ENCODE results near the gene ACOT11.

The ACOT11 gene

DNA sequence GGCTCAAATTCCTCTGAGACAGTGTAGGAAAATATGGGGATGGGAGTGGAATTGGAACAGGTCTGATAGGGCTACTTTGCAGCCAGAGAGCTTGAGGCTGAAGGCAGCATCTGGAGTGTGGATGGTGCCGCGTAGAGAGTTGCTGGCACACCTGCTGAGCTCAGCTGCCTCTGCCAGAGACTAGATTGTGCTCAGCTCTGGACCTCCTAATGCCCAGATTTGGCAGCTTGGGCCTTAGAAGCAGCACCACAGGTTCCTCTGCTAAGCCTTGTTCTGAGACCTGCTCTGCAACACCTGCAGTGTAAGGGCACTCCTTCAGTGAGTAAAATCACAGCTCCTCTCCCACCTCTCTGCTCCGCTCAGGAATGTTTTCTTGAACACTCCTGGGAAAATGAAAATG, 23.3 kb downstream of the ACOT11 start:
- FAIRE-seq (no peak), DNase-seq (ENCODE audit: insufficient read length) (no peak)
- TF ChIP-seq POLR2A (IDR thresholded peaks at IDR 0.05; ENCODE audit: low read depth, low read length) (no peak), TAF1 (IDR thresholded peaks at IDR 0.05; ENCODE audit: borderline replicate concordance, low read depth, low read length) (no peak), POLR2AphosphoS5 (IDR thresholded peaks at IDR 0.05; ENCODE audit: low read depth, low read length) (no peak)

DNA sequence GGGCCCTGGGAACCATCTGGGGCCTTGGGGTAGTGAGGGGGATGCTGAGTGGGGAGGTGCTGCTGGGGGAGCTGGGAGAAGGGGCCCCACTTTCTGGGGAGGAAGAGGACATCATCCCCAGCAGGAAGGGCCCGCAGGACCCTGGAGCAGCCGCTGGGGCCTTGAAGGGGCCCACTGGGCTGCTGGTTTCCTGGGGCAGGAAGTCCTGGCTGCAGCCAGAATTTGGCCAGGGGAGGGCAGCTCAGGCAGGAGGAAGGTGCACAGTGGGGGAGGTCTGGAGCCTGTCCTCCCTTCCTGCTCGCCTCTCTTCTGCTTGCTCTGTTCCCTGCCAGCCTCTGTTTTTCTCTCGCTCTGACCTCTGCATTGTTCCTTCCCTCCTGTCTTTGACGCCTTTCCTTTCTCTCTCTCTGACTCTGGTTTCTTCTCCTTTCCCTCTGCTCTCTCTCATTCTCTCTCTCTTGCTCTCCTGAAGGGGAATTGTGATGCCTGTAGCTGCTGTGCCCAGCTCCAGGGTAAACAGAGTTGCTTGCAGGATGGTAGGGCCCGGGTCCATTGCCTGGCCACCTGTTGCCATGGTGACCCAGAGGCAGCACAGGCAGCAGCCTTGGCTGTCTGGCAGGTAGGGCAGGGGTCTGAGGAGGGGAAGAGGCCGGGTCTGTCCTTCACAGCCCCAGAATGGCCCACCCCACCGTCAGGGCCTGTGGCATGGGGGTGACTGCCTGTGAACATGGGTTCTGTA, 23.9 kb downstream of the ACOT11 start:
- TF ChIP-seq TAF1 (IDR thresholded peaks at IDR 0.05; ENCODE audit: borderline replicate concordance, low read depth, low read length) (no peak), POLR2A (IDR thresholded peaks at IDR 0.05; ENCODE audit: low read depth, low read length) (no peak), POLR2AphosphoS5 (IDR thresholded peaks at IDR 0.05; ENCODE audit: low read depth, low read length) (no peak)
- FAIRE-seq (no peak), DNase-seq (ENCODE audit: insufficient read length) (no peak)

DNA sequence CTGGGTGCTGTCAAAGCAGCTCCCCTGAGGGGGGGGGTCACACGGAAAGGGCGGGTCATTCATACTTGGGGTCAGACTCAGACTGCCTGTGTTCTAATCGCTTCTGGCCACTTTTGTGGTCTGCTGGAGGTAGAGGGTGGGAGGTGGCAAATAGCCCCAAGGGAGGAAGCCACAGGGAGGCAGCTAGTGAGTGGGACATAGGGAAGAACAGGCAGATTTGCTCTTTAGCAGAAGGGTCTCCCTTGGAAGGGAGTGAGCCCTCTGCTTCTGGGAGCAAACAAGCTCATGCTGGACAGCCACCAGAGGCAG, 24.5 kb downstream of the ACOT11 start:
- DNase-seq (ENCODE audit: insufficient read length), result no peak
- FAIRE-seq, result no peak
- no peak for TF ChIP-seq POLR2AphosphoS5 (IDR thresholded peaks at IDR 0.05; ENCODE audit: low read depth, low read length)

DNA sequence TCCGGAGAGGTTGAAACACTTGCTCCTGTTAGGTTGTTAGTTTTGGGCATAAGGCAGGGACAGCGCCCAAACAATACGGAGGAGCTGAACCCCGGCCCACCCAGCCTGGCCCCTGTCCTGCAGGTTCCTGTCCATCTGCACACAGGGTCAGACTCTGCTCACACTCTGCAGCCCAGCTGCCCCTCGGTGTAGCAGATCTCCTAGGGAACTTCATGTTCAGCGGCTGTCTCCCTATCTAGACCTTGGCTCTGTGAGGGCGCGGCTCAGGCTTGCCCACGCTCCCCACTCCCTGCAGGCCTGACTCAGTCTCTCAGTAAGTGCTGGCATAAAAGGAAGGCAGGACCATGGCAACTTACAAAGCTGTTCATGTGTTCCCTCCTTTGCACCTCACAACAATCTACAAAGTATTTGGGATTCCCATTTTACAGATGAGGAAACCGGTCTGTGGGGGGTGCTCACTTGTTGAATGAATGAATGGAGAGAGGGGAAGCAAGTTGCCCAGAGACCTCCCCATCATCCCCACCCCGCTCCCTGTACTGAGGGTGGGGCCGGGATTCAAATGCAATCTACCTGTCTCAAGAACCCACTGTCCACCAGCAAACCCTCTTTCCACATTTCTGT, 26.2 kb downstream of the ACOT11 start:
- no peak for FAIRE-seq
- TF ChIP-seq TAF1 (IDR thresholded peaks at IDR 0.05; ENCODE audit: borderline replicate concordance, low read depth, low read length), result no peak
- no peak for TF ChIP-seq POLR2AphosphoS5 (IDR thresholded peaks at IDR 0.05; ENCODE audit: low read depth, low read length)
- TF ChIP-seq POLR2A (IDR thresholded peaks at IDR 0.05; ENCODE audit: low read depth, low read length), result no peak

DNA sequence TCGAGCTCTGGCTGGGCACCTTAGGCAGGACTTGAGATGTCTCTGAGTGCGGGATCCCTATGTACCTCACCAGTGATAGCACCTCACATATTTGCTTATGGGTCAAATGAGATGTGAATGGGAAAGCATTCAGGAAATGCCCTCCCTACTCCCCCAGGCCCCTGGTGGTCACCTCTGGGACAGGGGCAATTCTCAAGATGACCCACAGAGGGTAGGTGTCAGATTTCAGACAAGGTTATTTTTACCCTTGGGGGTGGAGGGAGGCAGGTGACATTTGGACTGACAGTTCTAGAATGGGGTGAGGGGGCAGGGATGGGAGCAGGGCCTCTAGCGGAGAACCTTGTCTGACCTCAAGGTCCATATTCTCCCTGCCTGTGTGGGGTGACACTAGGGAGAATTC, 27.1 kb downstream of the ACOT11 start:
- FAIRE-seq (no peak), DNase-seq (ENCODE audit: insufficient read length) (no peak)
- TF ChIP-seq TAF1 (IDR thresholded peaks at IDR 0.05; ENCODE audit: borderline replicate concordance, low read depth, low read length), result no peak
- TF ChIP-seq POLR2A (IDR thresholded peaks at IDR 0.05; ENCODE audit: low read depth, low read length), result no peak

More for the DNA sequence above, 26.2 kb downstream of the ACOT11 start:
- no peak for DNase-seq (ENCODE audit: insufficient read length)

DNA sequence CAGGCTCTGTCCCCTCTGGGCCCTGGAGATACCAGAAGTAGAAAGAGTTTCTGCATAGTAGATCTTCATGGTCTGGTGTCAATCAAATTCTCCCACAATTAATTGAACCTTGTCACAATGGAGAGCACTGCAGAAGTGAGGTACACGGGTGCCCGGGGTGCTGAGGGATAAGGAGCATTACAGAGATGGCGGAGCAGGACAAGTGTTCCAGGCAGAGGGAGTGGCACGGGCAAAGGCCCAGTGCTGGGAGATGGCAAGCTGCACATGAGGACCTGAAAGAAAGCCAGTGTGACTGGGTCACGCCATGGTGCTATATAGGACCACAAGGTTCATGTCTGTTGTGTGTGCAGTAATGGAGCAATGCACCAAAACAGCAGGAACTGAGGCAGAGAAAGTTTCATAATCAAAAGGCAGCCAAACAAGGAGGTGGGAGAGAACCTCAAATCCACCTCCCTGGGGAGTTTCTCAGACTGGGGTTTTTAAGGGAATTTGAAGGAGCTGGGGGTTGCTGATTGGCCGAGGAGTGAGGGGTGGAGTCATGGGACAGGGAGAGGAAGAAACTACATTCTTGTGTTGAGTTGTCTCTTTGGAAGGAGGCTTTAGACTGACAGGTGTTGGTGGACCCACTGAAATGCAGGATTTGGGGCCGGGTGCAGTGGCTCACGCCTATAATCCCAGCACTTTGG, 27.7 kb downstream of the ACOT11 start:
- FAIRE-seq, result no peak
- DNase-seq (ENCODE audit: insufficient read length), result no peak
- no peak for TF ChIP-seq POLR2A (IDR thresholded peaks at IDR 0.05; ENCODE audit: low read depth, low read length)
- no peak for TF ChIP-seq POLR2AphosphoS5 (IDR thresholded peaks at IDR 0.05; ENCODE audit: low read depth, low read length)
- no peak for TF ChIP-seq TAF1 (IDR thresholded peaks at IDR 0.05; ENCODE audit: borderline replicate concordance, low read depth, low read length)

DNA sequence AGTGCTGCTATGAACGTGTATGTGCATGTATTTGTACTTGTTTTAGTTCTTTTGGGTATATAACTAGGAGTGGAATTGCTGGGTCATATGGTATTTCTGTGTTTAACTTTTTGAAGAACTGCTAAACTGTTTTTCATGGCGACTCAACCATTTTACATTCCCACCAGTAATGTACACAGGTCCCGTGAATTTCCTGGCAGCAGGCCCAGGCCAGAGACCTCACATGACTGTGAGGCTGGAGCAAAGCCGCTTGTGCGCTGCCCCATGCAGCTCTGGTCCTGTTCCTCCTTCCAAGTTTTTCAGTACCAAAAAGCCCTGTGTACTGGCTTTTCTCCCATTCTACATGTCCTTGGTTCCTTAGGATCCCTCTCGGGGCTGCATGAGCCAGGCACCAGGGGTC, 29.6 kb downstream of the ACOT11 start:
- FAIRE-seq, result no peak
- no peak for DNase-seq (ENCODE audit: insufficient read length)
- TF ChIP-seq POLR2A (IDR thresholded peaks at IDR 0.05; ENCODE audit: low read depth, low read length) (no peak), TAF1 (IDR thresholded peaks at IDR 0.05; ENCODE audit: borderline replicate concordance, low read depth, low read length) (no peak), POLR2AphosphoS5 (IDR thresholded peaks at IDR 0.05; ENCODE audit: low read depth, low read length) (no peak)

DNA sequence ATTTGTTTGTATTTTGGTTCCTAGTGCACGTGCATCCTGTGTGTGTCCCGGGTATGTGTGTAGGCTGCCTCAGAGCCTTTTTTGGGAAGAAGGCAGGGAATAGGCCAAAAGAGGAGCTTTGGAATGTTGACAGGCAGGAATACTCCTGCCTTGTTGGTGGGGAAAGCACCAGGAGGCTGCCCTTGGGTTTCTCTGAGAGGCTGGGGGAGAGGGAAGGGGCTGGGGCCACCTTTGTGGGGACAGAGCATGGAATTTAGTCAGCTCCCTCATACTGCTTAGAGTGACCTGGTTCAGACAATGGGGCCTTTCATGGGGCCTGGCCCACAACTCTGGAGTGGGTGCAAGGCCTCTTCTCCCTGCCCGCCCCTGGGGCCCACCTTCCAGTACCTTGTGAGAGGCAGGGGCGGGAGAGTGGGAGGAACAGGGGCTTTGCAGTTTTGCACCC, 31.3 kb downstream of the ACOT11 start:
- DNase-seq (ENCODE audit: insufficient read length) (no peak), FAIRE-seq (no peak)
- TF ChIP-seq POLR2AphosphoS5 (IDR thresholded peaks at IDR 0.05; ENCODE audit: low read depth, low read length) (no peak), TAF1 (IDR thresholded peaks at IDR 0.05; ENCODE audit: borderline replicate concordance, low read depth, low read length) (no peak), POLR2A (IDR thresholded peaks at IDR 0.05; ENCODE audit: low read depth, low read length) (no peak)

DNA sequence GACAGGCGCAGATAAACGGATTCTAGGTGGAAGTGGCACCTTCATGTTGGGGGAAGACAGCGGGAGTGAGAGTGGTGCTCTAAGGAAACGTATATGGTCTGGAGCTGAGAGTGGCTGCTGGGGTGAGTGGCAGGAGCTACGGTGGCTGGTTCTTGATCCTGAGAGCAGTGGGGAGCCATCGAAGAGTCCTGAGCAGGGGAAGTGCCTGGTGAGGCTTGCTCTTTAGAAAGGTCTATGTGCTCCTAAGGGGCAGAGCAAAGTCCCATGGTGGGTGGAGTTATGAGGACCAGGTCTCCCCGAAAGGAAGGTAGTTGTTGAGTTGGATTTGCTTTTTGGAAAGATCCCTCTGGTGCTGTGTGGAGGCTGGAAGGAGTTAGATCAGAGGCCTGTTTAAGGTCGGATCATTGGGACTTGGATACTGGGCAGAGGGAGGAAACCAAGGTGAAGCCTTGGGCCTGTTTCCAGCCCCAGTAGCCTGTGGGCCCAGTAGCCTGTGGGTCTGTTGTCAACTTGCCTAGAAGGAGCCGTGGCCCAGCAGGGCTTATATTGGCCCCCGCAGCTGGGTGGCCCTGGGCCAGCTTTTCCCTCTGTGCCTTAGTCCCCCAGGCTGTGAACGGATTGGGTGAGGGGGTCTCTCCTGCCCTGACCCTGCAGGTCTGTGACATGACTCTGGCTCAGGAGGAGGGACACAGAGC, 33.0 kb downstream of the ACOT11 start:
- TF ChIP-seq POLR2A (IDR thresholded peaks at IDR 0.05; ENCODE audit: low read depth, low read length), result no peak
- no peak for TF ChIP-seq POLR2AphosphoS5 (IDR thresholded peaks at IDR 0.05; ENCODE audit: low read depth, low read length)
- TF ChIP-seq TAF1 (IDR thresholded peaks at IDR 0.05; ENCODE audit: borderline replicate concordance, low read depth, low read length), result no peak
- FAIRE-seq, result no peak
- no peak for DNase-seq (ENCODE audit: insufficient read length)

DNA sequence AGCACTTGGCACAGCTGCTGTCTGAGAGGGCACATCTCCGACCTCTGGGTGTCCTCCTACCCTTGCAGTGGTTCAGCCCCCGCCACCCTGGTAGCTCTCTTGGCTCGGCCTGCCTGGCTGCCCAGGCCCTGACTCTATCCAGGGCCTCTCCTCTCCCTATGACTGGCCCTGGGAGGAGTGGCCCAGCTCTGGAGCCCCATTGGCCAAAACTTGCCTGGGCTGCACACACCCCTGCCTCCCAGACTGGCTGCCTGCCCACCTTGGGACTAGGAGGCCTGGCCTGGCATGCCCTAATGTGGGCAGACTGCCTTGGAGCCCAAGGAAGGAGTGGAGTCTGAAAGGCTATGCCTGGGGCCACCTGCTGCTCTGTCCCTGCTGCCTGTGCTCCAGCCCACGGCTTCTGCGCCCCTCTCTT, 33.6 kb downstream of the ACOT11 start:
- DNase-seq (ENCODE audit: insufficient read length) (no peak), FAIRE-seq (no peak)
- TF ChIP-seq TAF1 (IDR thresholded peaks at IDR 0.05; ENCODE audit: borderline replicate concordance, low read depth, low read length) (no peak), POLR2A (IDR thresholded peaks at IDR 0.05; ENCODE audit: low read depth, low read length) (no peak), POLR2AphosphoS5 (IDR thresholded peaks at IDR 0.05; ENCODE audit: low read depth, low read length) (no peak)

DNA sequence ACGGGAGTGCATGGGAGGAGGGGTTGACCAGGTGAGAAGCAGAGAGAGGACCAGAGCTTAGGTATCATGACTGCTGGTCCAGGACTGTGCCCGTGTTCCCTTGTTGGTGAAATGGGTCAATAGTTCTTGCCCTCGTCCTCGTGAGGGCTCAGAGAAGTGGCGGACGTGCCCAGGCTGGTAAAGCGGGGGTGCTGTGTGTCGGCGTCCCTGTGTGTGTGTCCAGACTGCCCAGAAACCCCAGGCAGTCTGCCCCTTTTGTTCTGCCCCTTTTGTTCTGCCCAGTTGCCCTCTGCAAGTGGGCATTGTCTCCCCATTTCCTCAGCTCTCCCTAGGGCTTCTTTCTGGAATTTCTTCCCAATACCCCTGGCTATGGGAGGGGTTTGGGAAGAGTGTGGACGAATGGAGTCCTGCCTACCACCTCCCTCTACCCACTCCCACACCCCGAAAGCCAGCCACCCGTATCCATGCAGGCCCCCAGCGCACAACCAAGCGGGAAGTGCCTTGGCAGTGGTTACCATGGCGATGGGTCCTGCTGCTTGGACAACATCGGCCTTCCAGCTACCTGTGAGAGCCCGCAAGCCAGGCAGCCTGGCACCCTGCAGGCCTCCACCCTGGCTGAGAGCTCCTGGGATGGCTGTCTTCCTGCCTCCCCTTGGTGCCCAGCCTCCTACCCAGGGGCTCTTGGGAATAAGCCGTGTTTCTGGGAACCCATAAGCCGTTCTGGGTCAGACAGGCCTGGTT, 34.7 kb downstream of the ACOT11 start:
- DNase-seq (ENCODE audit: insufficient read length) (no peak), FAIRE-seq (no peak)
- no peak for TF ChIP-seq TAF1 (IDR thresholded peaks at IDR 0.05; ENCODE audit: borderline replicate concordance, low read depth, low read length)
- TF ChIP-seq POLR2AphosphoS5 (IDR thresholded peaks at IDR 0.05; ENCODE audit: low read depth, low read length), result no peak
- TF ChIP-seq POLR2A (IDR thresholded peaks at IDR 0.05; ENCODE audit: low read depth, low read length), result no peak
